HG03103 (cell line): Measurements from ENCODE around the gene PNMA8B.
"Not testable (repeated sequence)": the region's sequence is repeated elsewhere in the genome, so short reads cannot be mapped to it uniquely, and the experiment has no call there.

Experiments used
- ATAC-seq: cut with Tn5 transposase; IDR thresholded peaks from one replicate; pipeline ENCODE4 v1.9.1; 2021; ENCODE audit warnings: low read depth; ENCODE audit not compliant: unreplicated experiment

The PNMA8B gene, protein sequence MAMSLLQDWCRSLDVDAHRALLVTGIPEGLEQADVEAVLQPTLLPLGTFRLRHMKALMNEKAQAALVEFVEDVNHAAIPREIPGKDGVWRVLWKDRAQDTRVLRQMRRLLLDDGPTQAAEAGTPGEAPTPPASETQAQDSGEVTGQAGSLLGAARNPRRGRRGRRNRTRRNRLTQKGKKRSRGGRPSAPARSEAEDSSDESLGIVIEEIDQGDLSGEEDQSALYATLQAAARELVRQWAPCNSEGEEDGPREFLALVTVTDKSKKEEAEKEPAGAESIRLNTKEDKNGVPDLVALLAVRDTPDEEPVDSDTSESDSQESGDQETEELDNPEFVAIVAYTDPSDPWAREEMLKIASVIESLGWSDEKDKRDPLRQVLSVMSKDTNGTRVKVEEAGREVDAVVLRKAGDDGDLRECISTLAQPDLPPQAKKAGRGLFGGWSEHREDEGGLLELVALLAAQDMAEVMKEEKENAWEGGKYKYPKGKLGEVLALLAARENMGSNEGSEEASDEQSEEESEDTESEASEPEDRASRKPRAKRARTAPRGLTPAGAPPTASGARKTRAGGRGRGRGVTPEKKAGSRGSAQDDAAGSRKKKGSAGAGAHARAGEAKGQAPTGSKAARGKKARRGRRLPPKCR

DNA sequence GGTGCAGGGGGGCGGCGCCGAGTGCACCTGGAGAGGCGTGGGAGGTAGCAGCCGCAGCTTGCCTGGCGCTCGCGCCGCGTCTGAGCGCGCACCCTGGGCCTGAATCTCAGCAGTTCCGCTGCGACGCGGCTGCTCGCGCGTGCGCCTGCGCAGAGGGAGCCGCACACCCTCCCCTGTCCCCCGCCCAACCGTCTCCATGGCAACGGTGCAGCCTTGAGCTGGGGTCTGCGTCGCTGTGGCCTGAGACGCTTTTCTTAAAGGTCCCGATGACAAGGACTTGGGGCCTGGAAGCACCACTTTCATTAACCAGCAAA, at the start of gene PNMA8B:
Gene PNMA8B (minus strand): TSS at position 82 of the 314 bp plus-strand sequence. CDS start 402 bp downstream, outside the sequence.
- ATAC-seq = no peak

DNA sequence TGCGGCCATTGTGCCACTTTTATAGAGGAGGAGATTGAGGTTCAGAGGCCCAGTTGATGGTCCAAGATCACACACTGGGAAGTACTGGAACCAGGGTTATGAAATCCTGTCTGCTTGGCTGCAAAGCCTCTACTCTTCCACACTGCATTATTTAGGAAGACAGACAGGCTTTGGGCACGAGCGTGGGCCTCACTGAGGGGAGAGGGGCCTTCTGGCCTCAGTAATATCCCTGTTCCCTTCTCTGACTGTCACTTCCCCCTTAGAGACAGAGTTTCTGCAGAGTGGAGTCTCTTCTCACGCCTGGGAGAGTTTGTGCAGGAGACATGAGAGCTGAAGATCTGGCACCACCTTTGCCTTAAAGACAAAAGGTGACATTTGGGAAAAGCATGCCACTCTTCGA, 49.0 kb upstream of the PNMA8B start:
- no peak for ATAC-seq

DNA sequence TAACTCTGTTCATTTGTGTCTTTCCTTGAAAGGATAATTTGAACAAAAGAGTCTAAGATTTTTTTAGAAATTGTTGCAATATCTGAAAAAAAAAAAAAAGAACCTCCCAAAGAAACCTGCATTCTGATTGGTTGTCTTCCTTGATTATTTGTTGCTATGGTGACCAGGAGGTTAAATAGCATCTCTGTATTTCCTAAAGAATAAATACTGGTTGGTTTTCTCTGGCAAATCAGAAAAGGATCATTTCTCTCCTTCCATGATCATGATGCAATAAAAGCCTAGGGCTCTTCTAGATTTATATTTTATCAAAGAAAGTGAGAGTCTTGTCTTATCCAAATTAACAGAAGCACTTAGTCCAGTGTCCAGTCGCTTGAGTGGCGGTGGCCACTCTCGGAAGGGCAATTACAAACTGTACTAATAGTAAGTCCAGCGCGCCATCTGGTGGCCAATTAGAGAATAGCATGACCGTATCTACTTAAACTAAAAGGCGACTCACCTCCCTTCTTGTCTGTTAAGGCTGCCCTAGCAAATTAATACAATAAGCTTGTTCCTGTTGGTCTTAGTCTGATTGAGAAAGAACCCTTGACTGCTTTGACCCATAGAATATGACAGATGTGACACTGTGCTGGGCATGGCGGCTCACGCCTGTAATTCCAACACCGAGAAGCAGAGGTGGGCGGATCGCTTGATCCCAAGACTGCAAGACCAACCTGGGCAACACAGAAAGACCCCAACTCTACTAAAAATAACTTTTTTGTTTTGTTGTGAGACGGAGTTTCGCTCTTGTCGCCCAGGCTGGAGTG, 47.0 kb upstream of the PNMA8B start:
- ATAC-seq = no peak

DNA sequence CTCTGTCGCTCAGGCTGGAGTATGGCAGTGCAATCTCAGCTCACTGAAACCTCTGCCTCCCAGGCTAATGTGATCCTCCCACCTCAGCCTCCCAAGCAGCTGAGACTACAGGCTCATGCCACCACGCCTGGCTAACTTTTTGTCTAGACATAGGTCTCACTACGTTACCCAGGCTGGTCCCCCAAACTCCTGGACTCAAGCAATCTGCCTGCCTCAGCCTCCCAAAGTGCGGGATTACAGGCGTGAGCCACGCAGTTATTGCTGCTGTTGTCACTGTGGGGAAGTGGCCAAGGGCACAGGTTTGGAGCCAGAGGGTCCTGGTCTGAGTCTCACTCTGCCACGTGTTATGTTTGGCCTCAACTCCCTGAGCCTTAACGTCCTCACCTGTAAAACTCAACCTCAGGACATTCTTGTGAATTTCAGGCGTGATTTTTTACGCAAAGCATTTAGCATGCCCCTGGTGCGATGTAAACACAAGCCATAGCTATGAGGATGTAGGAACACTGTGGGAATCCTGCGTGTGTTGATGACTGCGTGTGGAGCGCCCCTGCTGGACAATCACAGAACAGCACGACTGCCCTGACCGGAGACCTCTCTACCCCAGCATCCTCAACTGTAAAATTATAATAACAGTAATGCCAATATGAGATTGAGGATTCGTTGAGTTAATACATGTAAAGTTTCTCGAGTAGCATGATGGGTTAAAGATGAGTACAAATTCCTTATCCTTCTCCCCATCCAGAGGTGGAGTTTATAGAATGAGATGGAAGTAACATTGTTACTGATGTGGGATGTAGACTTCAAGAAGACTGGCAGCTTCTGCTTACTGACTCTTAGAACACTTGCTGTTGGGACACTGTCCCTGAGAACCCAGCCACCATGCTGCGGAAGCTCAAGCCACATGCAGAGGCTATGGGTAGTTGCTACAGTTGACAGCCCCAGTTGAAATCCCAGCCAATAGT, 41.8 kb upstream of the PNMA8B start:
- ATAC-seq = no peak

DNA sequence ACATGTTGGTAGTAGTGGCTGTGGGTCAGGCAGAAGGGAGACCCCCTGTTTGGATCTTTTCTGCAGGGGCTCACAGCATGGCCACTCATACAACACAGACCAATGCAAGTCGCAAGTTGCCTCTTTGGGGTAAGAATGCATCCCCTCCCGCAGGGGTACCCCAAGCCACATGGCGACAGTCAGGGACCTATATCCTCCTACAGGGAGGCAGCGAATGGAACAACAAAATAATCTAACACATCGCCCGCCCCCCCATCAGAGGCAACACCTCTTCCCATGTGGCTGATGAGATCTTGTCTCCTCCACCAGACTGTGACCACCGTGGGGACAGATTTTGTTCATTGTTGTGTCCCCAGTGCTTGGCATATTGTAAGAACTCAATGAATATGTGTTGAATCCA, 40.7 kb upstream of the PNMA8B start:
- ATAC-seq = no peak

DNA sequence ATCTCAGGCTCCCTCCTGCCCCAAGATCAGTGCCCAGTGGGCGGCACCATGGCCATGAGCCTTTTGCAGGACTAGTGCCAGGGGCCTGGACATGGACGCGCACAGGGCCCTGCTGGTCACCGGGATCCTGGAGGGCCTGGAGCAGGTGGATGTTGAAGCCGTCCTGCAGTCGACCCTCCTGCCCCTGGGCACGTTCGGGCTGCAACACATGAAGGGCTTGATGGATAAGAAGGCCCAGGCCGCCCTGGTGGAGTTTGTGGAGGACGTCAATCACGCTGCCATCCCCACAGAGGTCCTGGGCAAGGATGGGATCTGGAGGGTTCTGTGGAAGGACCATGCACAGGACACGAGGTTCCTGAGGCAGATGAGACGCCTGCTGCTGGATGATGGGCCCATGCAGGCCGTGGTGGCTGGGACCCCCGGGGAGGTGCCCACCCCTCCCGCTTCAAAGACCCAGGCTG, 38.0 kb upstream of the PNMA8B start:
- ATAC-seq = no peak

DNA sequence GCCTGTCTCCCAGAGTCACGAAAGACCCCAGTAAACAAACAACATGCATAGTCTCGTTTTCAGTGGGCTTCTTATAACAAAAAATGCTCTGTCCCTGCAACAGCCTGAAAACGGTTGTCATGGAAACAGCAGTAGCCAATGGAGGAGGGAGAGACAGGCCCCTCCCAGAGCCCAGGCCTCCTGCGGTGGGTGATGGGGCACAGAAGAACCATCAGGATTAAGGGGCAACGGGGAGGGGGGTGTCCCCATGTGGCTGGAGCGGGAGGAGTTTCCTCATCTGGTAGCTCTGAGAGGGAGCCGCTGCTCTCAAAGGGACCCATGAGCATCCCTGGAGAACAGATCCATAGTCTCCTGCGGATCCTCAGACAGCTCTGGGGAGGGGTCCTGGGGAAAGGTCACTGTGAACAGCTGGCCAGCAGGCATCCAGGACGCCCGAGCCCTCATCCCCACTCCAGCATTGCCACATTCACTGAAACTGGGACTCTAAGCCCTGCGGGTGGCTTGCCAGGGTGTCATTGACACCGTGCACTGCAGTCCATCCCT, 37.5 kb upstream of the PNMA8B start:
- no peak for ATAC-seq

DNA sequence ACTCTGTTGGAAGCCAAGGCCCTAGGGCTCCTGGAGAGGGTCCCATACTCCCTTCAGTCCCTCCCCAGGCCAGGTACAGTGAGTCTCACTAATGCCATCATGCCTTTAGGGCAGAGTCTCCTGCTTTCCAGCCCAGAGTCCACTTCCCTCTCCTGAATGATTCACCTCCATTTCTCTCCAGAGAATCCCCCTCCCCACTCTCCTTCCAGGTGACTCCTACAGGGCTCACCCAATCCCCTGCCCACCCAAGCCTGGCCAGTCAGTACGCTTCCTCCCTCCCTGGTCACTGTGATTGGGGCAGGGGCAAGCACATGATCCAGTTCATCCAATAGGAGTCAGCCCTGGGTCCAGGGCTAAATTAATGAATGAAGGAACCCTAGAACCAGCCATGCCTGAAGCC, 35.0 kb upstream of the PNMA8B start:
- ATAC-seq = no peak

DNA sequence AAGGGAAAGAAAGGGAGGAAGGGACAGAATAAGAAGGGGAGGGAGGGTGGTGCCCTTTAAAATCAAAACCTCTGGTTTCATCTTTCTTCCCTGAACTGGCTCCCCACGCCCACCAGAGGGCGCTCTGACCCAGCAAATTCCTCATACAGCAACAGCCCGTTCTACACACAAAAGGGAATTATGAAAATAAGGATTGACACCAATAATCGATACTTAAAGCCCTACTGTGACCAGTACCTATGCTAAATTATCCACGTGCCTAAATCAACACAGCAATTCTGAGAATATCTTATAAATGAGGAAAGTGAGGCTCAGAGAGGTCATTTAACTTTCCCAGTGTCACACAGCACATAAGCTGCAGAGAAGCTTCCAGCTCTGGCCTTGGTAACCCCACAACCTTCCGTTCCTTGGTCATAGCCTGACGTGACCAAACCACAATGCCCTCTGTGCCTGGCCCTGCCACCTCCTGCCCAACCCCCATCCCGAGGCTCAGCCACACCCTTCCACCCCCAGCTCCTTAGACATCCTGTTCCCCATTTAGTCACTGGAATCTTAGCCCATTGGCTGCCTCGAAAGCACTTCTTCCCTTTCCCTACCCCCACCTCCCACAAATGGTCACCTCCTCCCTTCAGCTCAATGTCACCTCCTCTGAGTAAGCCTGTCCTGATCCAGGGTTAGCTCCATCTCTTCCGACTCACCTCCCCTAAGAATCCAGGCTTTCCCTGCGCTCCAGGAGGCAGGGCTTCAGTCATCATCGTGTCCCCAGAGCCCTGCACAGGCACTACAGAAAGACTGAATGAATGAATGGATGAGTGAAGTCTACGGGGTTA, 34.2 kb upstream of the PNMA8B start:
- ATAC-seq = no peak

DNA sequence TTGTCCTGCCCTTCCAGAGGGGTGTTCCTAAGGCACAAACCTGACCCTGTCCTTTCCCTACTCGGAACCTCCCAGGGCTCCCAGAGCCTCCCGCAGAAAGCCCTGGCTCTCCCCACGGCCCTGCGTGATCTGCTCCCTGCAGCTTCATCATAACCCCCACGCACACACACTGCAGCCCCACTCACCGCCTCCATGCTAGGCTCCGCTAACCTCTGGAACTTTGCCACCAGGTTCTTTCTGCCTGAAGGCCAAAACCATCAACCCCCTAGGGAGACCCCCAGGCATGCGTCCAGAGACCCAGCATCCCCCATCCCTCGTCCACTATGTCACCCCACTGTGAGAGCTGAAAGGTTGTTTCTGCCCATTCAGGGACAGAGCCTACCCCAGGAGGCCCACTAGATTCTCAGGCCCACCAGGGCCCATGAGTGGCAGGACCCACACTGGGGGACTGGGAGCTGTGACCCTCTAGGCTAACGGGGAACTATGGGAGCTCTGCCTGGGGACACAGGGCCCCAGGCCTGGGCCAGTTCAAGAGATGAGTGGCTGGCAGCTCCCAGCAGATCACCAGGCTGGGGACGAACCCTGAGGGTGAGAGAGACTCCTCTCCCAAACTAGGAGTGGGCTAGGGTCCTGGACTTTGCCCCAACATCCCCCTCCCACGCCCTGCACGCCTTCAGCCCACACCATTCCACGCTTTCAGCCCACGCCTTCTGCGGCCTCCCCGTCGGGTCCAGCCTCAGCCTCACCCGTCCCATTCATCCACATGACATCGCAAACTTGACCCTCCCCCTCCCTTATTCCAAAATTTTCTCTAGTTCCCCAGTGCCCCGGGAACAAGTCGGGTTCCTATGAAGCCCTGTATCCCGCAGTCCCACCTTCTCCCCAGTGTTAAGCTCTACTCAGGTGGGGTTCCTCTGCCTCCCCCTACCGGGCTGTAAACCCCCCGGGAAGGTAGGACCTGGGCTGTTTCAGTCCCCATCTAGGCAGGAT, 33.2 kb upstream of the PNMA8B start:
- no peak for ATAC-seq

DNA sequence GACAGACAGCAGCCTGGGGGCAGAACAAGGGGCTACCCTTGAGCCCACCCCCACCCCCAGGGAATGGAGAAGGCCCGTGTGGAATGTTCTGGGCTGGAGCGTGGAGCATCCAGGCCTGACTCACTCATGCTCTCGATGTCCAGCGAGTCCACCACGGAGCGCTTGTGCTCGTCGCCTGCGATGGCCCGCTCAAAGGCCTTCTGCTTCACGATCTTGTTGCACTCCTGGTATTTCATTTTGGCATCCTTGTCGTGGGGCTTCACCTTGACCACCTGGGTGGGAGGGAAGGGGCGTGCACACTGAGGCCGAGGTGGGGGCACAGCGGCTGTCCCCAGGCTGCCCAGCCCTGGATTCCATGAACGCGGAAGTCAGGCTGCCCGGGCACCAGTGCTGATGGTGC, 31.1 kb upstream of the PNMA8B start:
- ATAC-seq = not testable (repeated sequence)

DNA sequence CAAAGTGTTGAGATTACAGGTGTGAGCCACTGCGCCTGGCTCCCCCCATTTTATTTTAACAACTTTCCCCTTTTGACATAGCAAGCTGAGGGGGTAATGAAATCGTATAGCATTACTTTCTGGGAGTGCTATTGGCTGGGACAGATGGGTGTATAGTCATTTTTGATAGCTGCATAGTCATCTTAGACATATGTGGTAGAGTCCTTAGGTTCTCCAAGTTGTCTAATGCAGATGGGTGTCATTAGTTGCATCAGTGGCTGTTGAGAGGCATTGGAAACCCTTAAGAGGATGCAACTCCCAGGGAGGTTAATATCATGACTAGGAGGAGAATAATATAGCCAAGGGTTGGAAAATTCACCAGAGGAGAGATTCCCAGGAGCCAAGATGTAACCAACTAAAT, 28.6 kb upstream of the PNMA8B start:
- no peak for ATAC-seq

DNA sequence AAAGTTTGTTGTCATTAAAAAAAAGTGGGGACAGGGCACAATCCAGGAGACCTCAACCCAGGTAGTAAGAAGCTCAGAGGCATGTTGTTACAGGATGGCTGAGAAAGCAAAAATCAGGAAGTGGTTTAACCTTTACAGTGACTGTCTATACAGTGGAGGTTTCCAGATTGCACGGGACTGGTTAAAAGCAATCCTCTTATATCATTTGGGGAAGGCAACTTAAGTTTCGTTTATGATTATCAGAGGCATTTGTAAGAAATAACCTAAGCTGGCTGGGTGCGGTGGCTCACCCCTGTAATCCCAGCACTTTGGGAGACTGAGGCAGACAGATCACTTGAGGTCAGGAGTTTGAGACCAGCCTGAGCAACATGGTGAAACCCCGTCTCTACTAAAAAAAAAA, 27.3 kb upstream of the PNMA8B start:
- not testable (repeated sequence) for ATAC-seq

DNA sequence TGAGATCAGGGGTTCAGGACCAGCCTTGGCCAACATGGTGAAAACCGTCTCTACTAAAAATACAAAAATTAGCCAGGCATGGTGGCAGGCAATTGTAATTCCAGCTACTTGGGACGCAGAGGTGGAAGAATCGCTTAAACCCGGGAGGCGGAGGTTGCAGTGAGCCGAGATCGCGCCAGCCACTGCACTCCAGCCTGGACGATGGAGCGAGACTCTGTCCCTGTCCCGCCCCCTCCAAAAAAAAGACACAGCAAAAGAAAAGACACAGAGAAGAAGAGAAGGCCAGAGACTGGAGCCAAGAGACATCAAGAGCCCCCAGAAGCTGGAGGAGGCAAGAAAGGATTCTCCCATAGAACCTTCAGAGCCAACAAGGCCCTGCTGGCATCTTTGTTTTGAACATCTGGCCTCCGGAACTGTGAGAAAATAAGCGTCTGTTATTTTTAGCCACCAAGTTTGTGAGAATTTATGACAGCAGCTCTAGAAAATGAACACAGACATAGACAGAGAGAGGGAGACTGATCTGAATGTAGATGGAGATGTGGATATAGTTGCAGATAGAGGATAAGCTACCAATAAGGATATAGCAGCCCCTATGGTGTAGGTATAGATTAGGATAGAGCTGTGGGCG, 25.7 kb upstream of the PNMA8B start:
- no peak for ATAC-seq

DNA sequence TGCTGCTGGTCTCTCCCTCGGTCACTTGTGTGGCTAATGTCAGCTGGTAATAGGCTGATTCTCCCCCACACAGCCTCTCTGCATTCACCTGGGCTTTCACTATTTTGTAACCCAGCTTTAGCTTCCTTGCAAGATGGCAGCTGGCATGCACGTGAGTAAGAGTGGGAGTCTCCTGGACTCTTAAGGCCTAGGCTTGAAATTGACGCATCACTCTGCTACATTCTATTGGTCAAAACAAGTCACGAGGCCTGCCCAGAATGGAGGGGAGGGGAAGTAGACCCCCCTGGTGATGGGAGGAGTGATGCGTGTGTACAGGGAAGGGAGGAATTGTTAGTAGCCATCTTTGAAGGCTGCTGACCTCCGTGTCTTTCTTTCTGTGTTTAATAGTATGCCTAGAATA, 24.9 kb upstream of the PNMA8B start:
- no peak for ATAC-seq

DNA sequence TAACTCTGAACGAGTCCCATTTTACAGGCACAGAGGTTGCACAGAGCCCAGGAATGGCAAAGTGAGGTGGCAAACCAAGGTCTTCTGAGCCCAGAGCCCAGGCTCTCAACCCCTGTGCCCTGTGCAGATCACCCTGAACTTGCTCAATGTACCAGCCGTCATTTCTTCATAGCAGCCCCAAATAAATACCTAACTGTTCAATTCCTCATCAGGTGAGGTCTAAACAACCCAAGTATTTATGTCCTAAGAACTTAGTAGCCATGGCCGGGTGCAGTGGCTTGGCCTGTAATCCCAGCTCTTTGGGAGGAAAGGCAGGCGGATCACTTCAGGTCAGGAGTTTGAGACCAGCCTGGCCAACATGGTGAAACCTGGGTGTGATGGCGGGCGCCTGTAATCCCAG, 21.8 kb upstream of the PNMA8B start:
- ATAC-seq = no peak

DNA sequence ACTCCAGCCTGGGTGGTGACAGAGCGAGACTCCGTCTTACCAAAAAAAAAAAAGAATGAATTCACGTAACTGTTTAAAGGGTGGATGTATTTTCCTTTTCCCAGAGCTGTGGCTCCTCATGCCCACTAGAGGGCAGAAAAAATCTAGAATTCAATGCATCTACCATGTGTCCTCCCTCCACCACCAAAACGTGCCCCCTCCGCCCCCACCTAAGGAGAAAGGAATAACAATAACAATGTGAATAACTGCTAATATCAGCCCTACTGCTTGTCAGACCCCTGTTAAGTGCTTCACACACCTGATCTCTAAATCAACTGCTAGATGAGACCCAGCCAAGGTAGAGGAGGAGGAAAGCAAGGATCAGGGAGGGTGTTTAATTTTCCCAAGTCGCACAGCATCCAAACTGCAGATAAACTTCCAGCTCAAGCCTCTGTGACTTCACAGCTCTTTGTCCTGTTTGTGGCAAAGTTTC, 20.2 kb upstream of the PNMA8B start:
- no peak for ATAC-seq

DNA sequence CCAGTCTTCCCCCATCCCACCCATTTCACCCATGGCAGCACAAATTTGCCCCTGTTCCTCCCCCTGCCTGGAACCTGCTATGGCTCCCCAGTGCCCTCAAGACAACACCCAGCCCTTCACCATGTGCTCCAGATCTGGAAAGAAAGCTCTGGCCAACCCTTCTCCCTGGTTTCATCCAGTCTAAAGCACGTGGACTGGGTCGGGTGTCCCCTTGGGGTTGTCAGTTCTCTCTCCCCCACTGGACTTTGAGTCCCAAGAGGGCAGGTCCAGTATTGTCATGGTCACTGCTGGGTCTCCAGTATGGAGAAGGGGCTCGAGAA, 19.6 kb upstream of the PNMA8B start:
- no peak for ATAC-seq
